Measurements from ENCODE around the gene SERPINA1. TPM values are rescaled to one million over a fixed set of nuclear protein-coding genes. Genes with fewer than 3 reads are reported as not detected.
"Not testable (repeated sequence)": the region's sequence is repeated elsewhere in the genome, so short reads cannot be mapped to it uniquely, and the experiment has no call there.

Gene SERPINA1
- total RNA-seq (2014; rRNA removed; shearing (Covaris generic); ENCODE audit: low replicate concordance), result 0.89 and 27.3 TPM in 2 replicates

DNA sequence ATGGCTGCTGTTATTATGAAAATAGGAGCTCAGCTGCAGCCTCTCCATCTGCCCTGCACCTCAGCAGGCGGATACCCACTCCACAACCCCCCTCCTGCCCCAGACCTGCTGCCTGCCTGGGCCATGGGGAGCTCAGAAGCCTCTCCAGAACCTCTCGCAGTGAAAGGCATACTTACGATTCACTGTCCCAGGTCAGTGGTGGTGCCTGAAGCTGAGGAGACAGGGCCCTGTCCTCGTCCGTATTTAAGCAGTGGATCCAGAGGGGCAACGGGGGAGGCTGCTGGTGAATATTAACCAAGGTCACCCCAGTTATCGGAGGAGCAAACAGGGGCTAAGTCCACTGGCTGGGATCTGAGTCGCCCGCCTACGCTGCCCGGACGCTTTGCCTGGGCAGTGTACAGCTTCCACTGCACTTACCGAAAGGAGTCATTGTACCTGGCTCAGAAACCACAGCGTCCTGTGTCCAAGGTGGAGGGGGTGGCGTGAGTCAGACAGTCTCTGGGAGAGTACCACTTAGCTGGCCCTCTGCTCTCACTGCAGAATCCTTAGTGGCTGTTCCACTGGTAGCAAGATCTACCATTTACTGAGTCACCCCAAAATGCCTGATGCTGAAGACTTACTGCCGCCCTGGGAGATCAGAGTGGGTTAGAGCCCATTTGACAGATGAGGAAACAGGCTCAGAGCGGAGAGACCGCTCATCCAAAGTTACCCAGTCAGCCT, at the start of gene SERPINA1:
TSS of gene SERPINA1 (minus strand) at position 219 of the 720 bp plus-strand sequence. CDS start 5,365 bp downstream, outside the sequence.
- H3K27me3 ChIP-seq, result no peaks in the 10 kb centered on the region
- no peaks in the 10 kb centered on the region for H3K9me3 ChIP-seq
- H3K36me3 ChIP-seq, result no peaks in the 10 kb centered on the region
- no peak for DNase-seq
- no peak within 1 kb of the TSS for H3K4me3 ChIP-seq

- Histone ChIP-seq H3K36me3 (no peaks in the 10 kb centered on the region), H3K9me3 (no peaks in the 10 kb centered on the region), H3K4me3 (no peak overlapping the region), H3K27me3 (no peaks in the 10 kb centered on the region)
- DNase-seq, result no peak
Measured at GRCh38 chr14:94428610-94429009, 40.2 kb upstream of the SERPINA1 start.

- H3K36me3 ChIP-seq, result no peaks in the 10 kb centered on the region
- no peaks in the 10 kb centered on the region for H3K9me3 ChIP-seq
- no peak for DNase-seq
- H3K27me3 ChIP-seq, result no peaks in the 10 kb centered on the region
- no peak overlapping the region for H3K4me3 ChIP-seq
Measured at GRCh38 chr14:94427016-94427613, 38.7 kb upstream of the SERPINA1 start.

DNA sequence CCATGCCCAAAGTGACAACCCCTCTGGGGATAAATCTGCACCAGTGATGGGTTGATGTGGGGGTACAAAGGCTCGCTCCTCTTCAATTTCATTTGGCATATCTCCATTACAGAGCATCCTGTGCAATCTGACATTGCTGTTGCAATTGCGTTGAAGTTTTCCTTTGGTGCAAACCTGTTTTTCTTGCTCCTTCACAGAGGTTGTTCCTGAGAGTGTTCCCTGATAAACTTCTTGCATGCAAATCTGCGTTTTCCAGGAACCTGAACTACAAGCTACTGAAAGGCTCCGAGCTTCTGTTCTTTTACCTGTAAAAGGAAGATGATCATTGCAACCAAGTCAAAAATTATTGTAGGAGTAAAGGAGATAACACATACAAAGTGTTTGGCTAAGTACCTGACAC, 38.1 kb upstream of the SERPINA1 start:
- Histone ChIP-seq H3K4me3 (no peak overlapping the region), H3K36me3 (no peaks in the 10 kb centered on the region), H3K27me3 (no peaks in the 10 kb centered on the region), H3K9me3 (no peaks in the 10 kb centered on the region)
- no peak for DNase-seq

DNA sequence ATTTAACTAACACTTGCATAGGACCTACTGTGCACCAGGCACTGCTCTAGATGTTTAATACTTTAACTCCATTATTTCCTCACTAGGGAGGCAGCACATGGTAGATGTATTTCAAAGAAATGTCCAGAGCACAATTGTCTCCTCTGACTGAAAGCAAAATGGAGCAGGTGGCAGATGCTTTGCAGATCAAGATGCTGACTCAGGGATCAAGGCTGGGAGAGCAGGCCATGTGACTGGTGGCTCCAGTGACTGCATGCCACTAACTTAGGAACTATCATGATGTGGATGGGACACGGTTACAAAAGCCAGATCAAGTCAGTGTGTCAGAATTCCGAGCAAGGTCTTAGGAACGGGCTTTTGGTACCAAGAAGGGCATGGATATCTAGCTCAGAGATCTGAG, 36.0 kb upstream of the SERPINA1 start:
- Histone ChIP-seq H3K27me3 (no peaks in the 10 kb centered on the region), H3K9me3 (no peaks in the 10 kb centered on the region), H3K36me3 (no peaks in the 10 kb centered on the region), H3K4me3 (no peak overlapping the region)
- no peak for DNase-seq

DNA sequence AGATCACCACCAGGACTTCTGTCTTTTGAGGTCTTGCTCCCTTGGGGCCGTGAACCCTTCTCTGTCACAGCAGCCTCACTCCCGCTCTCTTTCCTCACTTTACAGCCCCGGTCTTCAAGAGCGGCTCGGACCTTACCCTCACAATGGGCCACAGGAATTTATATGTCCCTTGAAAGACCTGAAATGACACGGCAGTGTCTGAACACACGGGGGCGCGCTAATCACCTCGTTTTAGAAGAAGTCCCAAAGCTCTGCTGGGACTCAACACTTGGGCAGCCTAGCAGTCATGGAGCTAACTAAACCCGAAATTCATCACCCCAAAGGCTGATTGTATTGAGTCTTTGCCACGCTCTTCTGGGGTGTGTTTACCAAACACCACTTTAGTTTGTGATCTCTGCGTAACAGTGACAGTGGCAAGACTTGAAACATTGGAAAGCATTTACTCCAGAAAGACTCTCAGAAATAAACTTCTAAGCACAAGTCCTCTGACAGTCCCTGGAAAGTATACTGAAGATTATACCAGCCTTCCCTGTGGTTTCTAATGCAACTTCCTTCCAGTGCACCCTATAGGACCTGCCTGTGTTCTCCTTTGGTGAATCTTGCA, 35.2 kb upstream of the SERPINA1 start:
- peak; percentile 44 for DNase-seq
- H3K4me3 ChIP-seq, result no peak overlapping the region; the same call in 1 of the 2 replicates

DNA sequence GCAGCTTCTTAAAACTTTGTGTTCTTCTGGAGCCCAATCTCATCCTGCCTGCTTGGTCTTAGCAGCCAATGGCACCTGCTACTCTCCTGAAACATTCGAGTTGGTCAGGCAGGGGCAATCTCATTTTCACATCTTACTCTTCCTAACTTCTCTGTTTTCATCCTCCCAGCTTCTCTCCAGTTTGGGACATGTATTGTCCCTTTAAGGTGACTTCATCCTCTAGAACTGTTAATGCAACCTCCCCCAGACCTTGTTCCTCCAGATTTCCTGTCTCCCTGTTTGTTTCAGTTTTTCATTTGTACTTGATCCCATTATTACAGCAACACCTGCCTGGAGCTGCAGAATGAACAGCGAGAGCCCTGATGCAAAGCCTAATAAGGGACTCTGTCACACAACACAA, 32.9 kb upstream of the SERPINA1 start:
- DNase-seq, result no peak
- Histone ChIP-seq H3K9me3 (no peaks in the 10 kb centered on the region), H3K36me3 (no peaks in the 10 kb centered on the region), H3K4me3 (no peak overlapping the region), H3K27me3 (no peaks in the 10 kb centered on the region)

More for the DNA sequence above, 35.2 kb upstream of the SERPINA1 start:
- no peaks in the 10 kb centered on the region for H3K27me3 ChIP-seq
- H3K9me3 ChIP-seq, result no peaks in the 10 kb centered on the region
- no peaks in the 10 kb centered on the region for H3K36me3 ChIP-seq

DNA sequence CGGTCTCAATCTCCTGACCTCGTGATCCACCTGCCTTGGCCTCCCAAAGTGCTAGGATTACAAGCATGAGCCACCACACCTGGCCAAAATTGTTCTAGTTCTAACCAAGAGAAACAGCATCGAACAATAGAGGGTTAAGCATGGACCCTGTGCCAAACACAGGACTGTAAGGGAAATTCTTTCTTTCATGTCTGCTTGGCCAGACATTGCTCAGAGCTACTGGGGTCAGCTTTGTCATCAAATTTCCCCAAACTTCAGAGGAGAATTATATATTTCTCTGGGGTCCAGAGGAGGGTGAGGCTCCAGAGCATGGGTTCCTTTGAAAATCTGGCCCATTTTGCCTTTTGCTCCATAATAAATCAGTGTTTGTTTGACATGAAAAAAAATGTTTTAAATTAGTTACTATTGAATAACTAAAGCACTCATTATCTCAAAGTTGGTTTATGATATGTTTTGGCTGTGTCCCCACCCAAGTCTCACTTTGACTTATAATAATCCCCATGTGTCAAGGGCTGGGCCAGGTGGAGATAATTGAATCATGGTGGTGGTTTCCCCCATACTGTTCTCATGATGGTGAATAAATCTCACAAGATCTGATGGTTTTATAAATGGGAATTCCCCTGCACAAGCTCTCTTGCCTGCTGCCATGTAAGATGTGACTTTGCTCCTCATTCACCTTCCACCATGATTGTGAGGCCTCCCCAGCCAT, 29.2 kb upstream of the SERPINA1 start:
- not testable (repeated sequence) for H3K9me3 ChIP-seq, H3K27me3 ChIP-seq, H3K4me3 ChIP-seq, H3K36me3 ChIP-seq, DNase-seq

DNA sequence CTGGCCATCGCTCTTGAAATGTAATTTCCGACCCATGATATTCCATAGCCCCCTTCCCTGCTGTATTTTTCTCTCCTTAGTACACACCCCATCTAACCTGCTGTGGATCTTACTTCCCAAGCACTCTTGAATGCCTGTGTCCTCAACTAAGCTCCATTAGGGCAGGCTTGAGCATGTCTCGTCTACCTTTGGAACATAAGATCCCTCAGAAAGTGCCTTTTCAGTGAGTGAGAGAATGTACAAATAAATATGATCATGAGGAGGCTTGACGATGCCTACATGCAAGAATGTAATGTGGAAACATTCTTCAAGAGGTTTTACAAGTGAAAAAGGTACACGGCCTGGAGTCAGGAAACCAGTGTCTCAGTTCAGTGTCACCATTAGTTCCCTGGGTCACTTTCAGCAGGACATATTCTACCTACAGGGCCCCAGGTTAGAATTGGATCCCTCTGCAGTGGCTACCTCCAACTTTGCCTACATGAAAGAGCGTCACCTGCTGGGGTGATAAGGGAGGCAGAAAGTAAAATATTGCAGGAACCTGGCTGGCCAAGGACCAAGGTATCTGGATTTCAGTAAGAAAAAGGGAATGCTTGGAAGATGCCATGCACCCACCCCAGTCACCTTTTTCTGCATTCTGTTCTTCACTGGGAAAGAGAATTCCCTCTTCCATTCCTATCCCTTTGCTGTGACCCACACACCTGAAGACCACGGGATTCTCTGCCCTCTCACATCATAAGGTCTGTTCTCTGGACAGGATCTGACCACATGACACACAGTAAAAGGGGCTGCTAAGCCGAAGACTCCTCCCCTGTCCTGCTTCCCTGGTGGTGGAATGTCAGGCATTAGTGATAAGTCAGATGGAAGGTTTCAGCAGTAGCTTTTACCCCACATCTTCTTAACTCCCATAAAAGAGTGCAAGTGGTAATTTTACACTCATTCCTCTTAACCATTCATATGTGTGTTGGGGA, 24.6 kb upstream of the SERPINA1 start:
- Histone ChIP-seq H3K36me3 (no peaks in the 10 kb centered on the region), H3K4me3 (no peak overlapping the region), H3K9me3 (no peaks in the 10 kb centered on the region), H3K27me3 (no peaks in the 10 kb centered on the region)
- DNase-seq, result no peak

GRCh38 chr14:94411638-94412037, 23.2 kb upstream of the SERPINA1 start:
- Histone ChIP-seq H3K27me3 (no peaks in the 10 kb centered on the region), H3K36me3 (no peaks in the 10 kb centered on the region), H3K4me3 (no peak overlapping the region), H3K9me3 (no peaks in the 10 kb centered on the region; the same call in 1 of the 2 replicates)
- no peak for DNase-seq

DNA sequence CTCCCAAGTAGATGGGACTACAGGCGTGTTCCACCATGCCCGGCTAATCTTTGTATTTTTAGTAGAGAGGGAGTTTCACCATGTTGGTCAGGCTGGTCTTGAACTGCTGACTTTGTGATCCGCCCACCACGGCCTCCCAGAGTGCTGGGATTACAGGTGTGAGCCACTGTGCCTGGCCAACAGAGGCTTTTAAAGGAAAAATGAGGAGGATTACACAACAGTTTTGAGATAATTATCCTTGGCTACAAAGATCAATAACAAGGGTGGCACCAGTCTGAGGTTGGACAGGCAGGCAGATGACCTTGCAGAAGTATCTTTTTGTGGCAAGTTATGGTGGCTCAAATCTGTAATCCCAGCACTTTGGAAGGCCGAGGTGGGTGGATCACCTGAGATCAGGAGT, 21.0 kb upstream of the SERPINA1 start:
- not testable (repeated sequence) for H3K27me3 ChIP-seq, H3K4me3 ChIP-seq, H3K36me3 ChIP-seq, DNase-seq, H3K9me3 ChIP-seq

DNA sequence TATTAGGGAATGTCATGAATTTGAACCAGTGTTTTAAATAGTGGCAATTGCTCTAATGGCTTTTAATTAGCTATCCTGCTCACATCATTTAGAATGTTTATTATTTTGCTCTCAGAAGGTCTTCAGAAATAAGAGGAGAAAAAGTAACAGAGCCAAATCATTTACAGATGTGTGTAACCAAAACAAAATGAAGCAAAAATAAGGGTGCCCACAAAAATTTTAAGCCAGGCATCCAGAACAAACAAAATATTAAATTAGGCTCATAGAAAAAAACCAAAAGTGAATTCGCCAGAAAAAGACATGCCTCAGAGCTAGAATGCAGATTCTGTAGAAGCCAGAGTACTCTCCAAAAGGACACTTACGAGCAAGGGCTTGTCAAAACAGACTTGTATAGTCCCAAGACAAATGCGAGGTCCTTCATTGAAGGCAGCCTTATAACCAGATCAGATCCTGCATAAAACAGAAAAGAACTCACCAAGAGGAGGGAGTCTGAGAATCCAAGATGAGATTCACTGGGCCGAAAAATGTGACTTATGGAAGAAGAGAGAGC, 20.2 kb upstream of the SERPINA1 start:
- no peaks in the 10 kb centered on the region for H3K36me3 ChIP-seq
- no peak overlapping the region for H3K4me3 ChIP-seq
- DNase-seq, result no peak
- no peaks in the 10 kb centered on the region for H3K27me3 ChIP-seq
- no peaks in the 10 kb centered on the region; the same call in 1 of the 2 replicates for H3K9me3 ChIP-seq

- H3K4me3 ChIP-seq, result no peak overlapping the region
- H3K36me3 ChIP-seq, result no peaks in the 10 kb centered on the region
- DNase-seq, result no peak
- no peaks in the 10 kb centered on the region for H3K27me3 ChIP-seq
- no peaks in the 10 kb centered on the region; the same call in 1 of the 2 replicates for H3K9me3 ChIP-seq
Measured at GRCh38 chr14:94407906-94408305, 19.5 kb upstream of the SERPINA1 start.

DNA sequence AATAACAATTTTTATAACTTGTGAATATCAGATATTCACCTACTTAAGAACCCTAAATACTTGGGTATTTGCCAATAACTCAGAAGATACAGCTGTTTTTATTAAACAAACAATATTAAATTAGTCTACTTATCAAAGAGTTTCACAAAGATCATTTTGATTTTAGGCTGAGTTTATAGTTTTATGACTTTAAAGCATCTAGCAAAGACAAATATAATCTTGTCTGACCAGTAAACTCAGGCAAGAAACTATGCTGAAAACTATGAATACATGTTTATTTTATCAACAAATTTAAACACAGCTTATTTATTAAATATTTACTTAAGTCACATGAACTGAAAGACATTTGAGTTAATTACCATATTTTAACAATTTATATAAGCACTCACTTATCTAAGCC, 18.5 kb upstream of the SERPINA1 start:
- H3K4me3 ChIP-seq, result no peak overlapping the region
- no peaks in the 10 kb centered on the region for H3K27me3 ChIP-seq
- no peaks in the 10 kb centered on the region for H3K36me3 ChIP-seq
- DNase-seq, result no peak
- no peaks in the 10 kb centered on the region; the same call in 1 of the 2 replicates for H3K9me3 ChIP-seq

- no peaks in the 10 kb centered on the region; the same call in 1 of the 2 replicates for H3K9me3 ChIP-seq
- no peak for DNase-seq
- H3K36me3 ChIP-seq, result no peaks in the 10 kb centered on the region
- H3K27me3 ChIP-seq, result no peaks in the 10 kb centered on the region
- no peak overlapping the region for H3K4me3 ChIP-seq
Measured at GRCh38 chr14:94405486-94405885, 17.1 kb upstream of the SERPINA1 start.

DNA sequence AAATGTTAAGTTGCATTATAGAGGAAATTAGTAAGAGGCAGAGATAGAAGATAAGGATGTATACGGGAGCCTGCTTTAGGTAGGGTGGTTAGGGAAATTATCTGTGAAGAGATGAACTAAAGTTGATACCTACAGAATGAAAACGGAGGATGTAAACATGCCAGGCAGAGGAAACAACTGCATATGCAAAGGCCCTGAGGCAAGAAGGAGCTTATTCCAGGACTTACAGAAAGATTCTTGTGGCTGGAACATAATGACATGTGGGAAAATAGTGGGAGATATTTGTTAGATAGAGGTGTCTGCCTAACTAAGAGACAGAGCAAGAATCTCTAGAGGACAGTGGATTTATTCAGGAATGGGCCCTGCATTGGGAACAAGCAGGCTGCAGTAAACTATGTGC, 16.2 kb upstream of the SERPINA1 start:
- no peaks in the 10 kb centered on the region; the same call in 1 of the 2 replicates for H3K9me3 ChIP-seq
- no peak for DNase-seq
- no peak overlapping the region for H3K4me3 ChIP-seq
- H3K27me3 ChIP-seq, result no peaks in the 10 kb centered on the region
- H3K36me3 ChIP-seq, result no peaks in the 10 kb centered on the region
